Left renal cortex interstitium (tissue), 4 donors: ENCODE results near the gene RBBP6. TPM values are rescaled to one million over a fixed set of nuclear protein-coding genes. Genes with fewer than 3 reads are reported as not detected.
"Not testable (repeated sequence)": the region's sequence is repeated elsewhere in the genome, so short reads cannot be mapped to it uniquely, and the experiment has no call there.

ENCODE experiments used
- DNase-seq, 4 donors: peaks; one replicate each; pipeline ENCODE4 v3.0.0-alpha.2; 2013; ENCODE audit warnings: low read depth in 4 of 4, low spot score in 2 of 4, missing footprints in 1 of 4
- polyA plus RNA-seq, 4 donors: library from polyadenylated mRNA; unstranded; fragments of 120-200 nt; gene quantifications; one replicate each; pipeline ENCODE4 v1.2.1, GENCODE V29; 2013; ENCODE audit not compliant: insufficient read length in 4 of 4

RBBP6 gene
- polyA plus RNA-seq, 4 donors: 60.7 to 90.6 (median 78.3) TPM

DNA sequence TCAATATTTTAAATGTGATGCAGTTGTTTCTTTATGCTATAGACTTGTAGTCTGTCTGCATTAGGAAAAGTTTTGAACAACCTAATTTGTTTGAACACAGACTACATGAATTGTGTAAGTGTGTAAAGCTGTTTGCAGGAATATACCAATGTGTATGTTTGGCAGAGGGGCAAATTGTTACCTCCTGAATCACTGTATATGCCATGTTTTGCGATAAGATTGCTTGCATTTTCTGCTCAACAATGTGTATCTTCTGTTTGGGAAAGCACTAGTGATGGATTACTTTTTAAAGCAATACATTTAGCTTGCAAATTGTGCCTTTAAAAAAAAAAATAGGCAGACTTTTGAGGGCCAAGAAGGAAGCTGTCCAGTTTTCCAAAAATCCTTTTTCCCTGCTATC is 14.6 kb downstream of the RBBP6 start:
- DNase-seq: no peak

DNA sequence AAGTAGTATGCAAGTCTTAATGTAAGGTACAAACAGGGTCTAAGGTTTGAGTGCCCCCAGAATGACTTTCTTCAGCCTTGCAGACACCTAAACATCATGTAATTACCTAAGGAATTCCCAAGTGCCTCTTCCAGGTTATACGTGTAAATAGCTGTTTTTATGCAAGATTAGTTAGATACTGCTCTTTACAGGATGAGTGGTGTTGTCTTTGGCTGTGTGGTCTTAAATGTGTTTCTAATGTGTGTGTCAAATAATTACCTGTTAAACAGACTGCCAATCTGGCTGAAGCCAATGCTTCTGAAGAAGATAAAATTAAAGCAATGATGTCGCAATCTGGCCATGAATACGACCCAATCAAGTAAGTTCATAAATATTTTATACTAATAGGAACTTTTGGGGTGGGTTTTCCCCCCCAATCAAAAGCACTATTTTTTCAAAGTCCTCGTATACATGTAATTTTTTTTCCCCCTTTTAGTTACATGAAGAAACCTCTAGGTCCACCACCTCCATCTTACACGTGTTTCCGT is 16.0 kb downstream of the RBBP6 start:
- no peak for DNase-seq

DNA sequence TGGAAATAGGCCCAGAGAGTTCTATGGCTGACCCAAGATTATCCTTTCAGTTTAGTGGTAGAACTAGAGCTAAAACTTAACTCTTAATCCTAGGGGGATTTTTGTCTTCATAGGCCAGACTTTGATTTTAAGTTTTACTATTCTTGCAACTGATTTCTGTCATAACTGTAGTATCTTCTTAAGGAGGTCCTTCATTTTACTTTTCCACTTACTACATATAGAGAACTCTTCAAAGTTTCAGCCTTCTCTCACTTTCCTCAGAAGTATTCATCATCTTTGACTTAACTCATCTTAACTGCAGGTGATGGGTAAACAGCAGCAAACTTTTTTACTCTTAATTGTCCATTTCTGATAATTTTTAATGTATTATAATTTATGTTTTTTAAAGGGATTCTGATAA is 23.4 kb downstream of the RBBP6 start:
- DNase-seq: no peak

DNA sequence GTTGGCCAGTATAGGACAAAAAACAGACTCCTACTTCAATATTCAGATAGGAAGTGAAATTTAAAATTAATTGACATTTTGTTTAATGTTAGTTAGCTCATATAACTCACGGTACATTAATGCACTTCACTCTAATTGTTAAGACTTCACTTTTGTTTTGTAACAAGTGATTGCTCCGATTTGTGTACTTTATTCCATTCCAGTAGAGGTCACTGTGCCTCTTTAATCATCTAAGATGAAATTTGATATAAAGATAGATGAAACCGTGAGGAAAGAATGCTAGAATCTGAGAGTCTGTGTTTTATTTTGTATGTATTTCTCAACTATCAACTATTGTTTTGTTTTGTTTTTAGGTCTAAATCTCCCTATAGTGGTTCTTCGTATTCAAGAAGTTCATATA is 29.0 kb downstream of the RBBP6 start:
- DNase-seq: no peak

DNA sequence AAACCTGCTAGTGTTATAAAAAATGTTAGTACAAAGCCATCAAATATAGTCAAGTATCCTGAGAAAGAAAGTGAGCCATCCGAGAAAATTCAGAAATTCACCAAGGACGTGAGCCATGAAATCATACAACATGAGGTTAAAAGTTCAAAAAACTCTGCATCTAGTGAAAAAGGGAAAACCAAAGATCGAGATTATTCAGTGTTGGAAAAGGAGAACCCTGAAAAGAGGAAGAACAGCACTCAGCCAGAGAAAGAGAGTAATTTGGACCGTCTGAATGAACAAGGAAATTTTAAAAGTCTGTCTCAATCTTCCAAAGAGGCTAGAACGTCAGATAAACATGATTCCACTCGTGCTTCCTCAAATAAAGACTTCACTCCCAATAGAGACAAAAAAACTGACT is 31.7 kb downstream of the RBBP6 start:
- no peak for DNase-seq

DNA sequence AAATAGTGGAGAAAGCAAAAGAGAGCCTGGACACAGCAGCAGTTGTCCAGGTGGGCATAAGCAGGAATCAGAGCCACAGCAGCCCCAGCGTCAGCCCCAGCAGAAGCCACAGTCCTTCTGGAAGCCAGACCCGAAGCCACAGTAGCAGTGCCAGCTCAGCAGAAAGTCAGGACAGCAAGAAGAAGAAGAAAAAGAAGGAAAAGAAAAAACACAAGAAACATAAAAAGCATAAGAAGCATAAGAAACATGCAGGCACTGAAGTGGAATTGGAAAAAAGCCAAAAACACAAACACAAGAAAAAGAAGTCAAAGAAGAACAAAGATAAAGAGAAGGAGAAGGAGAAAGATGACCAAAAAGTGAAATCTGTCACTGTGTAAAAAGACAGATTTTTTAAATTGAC is 32.7 kb downstream of the RBBP6 start:
- DNase-seq: no peak

DNA sequence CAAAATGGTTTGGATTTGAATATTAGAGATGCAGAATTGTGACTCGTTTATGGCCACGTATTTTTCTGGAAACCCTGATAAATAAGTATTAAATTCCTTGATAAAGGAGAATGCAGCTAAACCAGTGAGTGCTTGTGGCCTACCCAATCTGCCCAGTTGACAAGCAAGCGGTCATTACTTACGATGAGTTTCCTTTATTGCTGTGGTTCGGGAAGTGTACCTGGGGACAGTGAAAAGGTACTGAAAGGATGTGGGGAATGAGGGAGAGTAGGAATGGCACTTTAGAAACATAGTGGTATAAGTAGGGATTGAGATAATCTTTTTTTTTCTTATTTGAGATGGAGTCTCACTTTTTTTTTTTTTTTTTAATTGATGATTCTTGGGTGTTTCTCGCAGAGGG is 33.8 kb downstream of the RBBP6 start:
- no peak for DNase-seq

DNA sequence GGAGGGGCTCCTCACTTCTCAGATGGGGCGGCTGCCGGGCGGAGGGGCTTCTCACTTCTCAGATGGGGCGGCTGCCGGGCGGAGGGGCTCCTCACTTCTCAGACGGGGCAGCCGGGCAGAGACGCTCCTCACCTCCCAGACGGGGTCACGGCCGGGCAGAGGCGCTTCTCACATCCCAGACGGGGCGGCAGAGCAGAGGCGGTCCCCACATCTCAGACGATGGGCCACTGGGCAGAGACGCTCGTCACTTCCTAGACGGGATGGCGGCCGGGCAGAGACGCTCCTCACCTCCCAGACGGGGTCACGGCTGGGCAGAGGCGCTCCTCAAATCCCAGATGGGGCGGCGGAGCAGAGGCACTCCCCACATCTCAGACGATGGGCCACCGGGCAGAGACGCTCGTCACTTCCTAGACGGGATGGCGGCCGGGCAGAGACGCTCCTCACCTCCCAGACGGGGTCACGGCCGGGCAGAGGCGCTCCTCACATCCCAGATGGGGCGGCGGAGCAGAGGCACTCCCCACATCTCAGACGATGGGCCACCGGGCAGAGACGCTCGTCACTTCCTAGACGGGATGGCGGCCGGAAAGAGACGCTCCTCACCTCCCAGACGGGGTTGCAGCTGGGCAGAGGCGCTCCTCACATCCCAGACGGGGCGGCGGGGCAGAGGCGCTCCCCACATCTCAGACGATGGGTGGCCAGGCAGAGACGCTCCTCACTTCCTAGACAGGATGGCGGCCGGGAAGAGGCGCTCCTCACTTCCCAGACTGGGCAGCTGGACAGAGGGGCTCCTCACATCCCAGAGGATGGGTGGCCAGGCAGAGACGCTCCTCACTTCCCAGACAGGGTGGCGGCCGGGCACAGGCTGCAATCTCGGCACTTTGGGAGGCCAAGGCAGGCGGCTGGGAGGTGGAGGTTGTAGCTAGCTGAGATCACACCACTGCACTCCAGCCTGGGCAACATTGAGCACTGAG is 35.4 kb downstream of the RBBP6 start:
- not testable (repeated sequence) for DNase-seq

DNA sequence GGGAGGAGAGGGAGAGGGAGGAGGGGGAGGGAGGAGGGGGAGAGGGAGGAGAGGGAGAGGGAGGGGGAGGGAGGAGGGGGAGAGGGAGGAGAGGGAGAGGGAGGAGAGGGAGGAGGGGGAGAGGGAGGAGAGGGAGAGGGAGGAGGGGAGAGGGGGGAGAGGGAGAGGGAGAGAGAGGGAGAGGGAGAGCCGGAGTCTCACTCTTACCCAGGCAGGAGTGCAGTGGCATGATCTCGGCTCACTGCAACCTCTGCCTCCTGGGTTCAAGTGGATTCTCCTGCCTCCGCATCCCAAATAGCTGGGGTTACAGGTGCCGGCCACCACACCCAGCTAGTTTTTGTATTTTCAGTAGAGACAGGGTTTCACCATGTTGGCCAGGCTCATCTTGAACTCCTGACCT is 36.4 kb downstream of the RBBP6 start:
- not testable (repeated sequence) for DNase-seq

DNA sequence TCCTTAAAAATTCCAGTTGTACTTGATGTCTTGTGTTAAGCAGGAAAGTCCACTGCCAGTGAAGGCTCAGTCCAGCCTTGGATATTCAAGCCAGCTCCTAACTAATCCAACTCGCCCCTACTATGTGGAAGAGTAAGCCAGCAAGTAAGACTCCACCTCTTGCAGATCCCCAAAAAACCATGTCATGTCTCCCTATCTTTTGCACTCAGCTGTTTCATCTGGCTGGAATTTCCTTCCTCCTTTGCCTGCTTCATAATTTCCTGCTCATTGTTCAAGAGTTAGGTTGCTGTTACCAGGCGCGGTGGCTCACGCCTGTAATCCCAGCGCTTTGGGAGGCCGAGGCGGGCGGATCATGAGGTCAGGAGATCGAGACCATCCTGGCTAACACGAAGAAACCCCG is 37.8 kb downstream of the RBBP6 start:
- DNase-seq: no peak

DNA sequence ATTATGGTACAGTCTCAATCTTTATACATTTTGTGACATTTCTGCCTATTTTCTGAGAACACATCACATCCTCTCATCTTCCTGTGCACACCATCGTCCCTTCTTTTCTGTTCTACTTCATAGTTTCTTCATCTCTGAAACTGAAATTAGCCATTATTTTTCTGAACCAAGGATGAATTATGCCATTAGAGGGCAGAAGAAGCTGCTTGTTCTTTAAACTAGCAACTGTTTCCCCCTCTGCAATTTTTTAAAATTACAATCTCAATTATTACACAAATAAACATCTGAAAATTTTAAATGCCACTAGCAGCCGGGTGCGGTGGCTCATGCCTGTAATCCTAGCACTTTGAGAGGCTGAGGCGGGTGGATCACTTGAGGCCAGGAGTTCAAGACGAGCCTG is 41.3 kb downstream of the RBBP6 start:
- no peak for DNase-seq

DNA sequence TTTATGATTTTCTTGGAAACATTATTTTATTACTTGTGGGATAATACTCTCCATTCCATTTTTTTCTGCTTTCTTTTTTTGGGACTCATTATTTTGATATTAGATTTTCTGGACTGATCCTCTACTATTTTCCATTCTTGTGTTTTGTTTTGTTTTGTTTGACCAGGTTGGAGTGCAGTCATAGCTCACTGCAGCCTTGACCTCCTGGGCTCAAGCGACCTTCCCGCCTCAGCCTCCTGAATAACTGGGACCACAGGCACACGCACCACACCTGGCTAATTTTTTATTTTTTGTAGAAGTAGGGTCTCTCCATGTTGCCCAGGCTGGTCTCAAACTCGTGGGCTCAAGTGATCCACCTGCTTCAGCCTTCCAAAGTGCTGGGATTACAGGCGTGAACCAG is 44.1 kb downstream of the RBBP6 start:
- DNase-seq: no peak

DNA sequence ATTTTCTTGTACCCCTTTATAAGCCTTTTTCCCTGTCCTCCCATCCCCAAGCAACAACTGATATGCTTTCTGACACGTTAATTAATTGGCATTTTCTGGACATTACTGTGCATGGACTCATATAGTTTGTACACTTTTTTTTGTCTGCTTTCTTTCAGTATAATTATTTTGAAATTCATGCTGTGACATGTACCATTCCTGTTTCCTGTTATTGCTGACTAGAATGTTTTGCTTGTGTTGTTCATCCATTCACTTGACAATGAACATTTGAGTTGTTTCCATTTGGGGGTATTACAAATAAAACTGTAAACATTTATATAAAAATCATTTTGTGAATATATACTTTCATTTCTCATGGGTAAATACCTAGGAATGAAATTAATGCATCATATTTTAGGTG is 50.6 kb downstream of the RBBP6 start:
- DNase-seq: no peak

DNA sequence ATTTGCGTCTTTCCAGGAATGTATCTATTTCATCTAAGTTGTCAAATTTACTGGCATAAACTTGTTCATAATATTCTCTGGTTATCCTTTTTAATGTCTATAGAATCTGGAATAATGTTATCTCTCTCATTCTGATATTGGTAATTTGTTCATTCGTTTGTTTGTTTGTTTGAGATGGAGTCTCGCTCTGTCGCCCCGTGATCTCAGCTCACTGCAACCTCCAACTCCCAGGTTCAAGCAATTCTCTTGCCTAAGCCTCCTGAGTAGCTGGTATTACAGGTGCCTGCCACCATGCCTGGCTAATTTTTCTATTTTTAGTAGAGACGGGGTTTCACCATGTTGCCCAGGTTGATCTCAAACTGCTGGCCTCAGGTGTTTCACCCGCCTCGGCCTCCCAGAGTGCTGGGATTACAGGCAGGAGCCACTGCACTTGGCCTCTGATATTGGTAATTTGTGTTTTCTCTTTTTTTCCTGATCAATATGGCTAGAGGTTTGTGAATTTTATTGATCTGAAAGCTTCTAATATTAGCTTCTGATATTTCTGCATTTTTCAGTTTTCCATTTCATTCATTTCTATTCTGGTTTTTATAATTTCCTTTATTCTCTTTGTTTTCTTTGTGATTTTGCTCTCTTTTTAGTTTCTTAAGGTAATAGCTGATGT is 59.5 kb downstream of the RBBP6 start:
- no peak for DNase-seq

DNA sequence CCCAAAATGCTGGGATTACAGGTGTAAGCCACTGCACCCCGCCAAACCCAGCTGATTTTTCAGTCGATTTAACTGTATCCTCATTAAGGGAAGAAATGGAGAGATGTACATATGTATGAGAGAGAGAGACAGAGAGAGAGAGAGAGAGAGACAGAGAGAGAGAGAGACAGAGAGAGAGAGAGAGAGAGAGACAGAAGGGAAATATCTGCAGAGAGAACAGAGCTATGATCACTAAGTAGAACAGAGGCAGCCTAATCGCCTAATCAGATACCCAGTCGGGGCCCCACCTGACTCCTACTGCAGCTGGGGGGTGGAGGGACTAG is 70.0 kb downstream of the RBBP6 start:
- DNase-seq: no peak

DNA sequence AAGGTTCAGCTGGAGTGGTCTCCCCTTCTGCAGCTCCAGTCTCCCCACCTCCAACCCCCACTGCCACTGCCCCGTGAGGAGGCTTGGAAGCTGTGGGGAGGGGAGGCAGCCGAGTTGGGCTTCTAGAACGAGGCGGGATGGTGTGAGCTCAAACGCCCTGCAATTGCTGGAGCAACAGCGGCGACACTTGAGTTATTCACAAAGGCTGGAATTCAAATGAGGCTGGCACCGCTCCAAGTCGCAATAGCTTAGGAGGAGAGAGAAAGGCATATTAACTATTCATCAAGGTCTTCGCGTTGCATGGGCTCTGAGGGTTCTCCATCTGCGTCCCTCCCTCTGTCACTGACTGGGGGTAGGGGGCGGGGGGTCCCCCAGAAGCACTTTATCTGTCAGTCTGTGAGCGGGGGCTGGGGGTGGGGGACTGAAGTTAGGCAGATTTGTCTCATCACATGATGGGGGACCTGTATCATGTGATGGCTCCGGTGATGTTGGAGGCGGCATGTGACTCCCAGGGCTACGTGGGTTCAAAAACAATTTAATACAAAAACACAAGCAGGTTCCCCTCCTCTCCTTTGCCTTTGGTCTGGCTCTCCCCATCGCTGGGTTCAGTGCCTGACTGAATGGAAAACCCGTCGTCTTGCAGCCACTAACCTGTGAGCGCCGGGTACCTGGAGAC is 70.5 kb downstream of the RBBP6 start:
- peak in 3 of 4 donors; percentile 39 to 81 (median 67) for DNase-seq

DNA sequence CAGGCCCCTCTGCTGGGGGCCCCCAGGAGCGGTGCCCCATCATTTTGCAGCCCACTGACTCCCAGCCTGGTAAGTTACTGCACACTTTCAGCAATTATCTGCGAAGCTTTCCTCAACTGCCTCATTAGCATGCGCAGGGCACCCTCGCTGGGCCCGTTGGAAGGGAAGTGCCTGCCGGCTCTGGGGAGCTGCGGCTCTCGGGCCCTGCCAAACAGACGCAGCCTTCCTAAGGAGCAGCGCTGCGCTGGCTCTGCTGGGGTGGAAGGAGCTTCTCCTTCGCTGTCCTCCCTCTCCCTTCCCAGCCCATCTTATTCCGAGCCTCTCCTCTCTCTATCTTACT is 71.0 kb downstream of the RBBP6 start:
- peak in 3 of 4 donors; percentile 14 to 27 (median 19) for DNase-seq

DNA sequence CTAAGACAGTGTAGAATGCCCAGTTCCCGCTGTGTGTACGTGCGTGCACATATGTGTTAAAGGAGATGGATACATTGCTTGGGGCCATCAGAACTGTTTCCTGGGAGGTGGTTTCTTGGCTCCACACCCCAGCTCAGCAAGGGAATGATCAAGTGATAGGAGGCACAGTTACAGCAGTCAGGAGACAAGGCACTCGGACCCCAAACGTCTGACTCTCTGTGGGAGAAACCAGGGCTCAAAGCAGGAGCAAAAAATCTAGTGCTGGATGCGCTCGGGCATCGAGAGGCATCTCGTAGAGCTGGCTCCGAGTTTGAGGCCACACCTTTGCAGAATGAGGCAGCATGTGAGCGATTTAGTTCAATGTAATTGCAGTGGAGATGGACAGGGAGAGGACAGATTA is 71.9 kb downstream of the RBBP6 start:
- DNase-seq: no peak

DNA sequence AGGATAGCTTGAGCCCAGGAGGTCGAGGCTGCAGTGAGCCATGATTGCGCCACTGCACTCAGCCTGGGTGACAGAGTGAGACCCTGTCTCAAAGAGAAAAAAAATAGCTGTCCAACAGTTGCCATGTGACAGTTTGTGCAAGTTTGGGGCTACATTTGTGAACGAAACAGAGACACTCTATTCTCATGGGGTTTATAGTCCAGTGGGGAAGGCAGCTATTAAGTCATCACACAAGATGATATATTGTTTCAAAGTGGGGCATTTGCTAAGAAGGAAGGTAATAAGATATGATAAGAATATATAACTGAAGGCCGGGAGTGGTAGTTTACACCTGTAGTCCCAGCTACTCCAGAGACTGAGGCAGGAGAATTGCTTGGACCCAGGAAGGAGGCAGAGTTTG is 73.3 kb downstream of the RBBP6 start:
- no peak for DNase-seq

DNA sequence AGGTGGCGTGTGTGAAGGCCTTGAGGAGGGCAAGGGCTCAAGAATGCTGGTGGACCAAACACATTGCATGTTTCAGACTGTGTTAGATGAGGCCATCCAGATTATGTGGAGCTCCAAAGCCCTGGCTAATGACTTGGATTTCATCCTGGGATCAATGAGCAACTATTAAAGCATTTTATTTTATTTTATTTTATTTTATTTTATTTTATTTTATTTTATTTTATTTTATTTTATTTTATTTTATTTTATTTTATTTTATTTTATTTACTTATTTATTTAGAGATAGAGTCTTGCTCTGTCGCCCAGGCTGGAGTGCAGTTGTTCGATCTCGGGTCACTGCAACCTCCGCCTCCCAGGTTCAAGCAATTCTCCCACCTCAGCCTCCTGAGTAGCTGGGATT is 73.9 kb downstream of the RBBP6 start:
- DNase-seq: not testable (repeated sequence)

DNA sequence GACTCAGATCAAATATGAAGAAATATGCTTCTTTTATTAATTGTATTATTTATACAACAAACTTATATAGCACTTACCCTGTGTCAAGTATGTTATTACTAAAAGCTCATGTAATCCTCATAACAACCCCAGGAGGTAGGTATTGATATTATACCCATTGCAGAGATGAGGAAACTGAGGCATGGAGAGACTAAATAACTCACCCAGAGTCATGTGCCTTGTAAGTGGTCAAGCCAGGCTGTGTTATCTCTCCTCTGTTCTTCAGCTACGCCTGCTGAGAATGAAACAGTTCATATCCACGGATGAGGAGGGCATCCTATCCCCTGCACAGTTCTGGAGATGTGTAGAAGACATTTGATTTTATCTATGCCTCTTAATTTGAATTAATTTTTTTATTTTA is 78.1 kb downstream of the RBBP6 start:
- DNase-seq: no peak
